Heart right ventricle (tissue), 16 donors: Measurements from ENCODE around the gene DAGLB. TPM values are rescaled to one million over a fixed set of nuclear protein-coding genes. Genes with fewer than 3 reads are reported as not detected.
"Not testable (repeated sequence)": the region's sequence is repeated elsewhere in the genome, so short reads cannot be mapped to it uniquely, and the experiment has no call there.

Experiments used
- ATAC-seq, 8 donors: fragments of 200-7000 bp; cut with Tn5 transposase; one replicate each; pipeline ENCODE4 v1.9.1; 2020; ENCODE audit warnings: mild to moderate bottlenecking in 8 of 8, moderate library complexity in 8 of 8, moderate number of reproducible peaks in 1 of 8
- DNase-seq, 2 donors: peaks; one replicate each; pipeline ENCODE4 v3.0.0-alpha.2; 2020
- H3K27ac ChIP-seq, 10 donors: fragments of 200-600 bp; sonication (generic) in 2 of 10; one replicate each; pipeline versions ENCODE4 v1.5.0 to v1.8.0; 2020 to 2022; ENCODE audit warnings: mild to moderate bottlenecking in 3 of 10
- H3K27me3 ChIP-seq, 7 donors: fragments of 200-600 bp; one replicate each; pipeline ENCODE4 v1.8.0; 2021 to 2022; ENCODE audit warnings: mild to moderate bottlenecking in 2 of 7
- H3K36me3 ChIP-seq, 9 donors: fragments of 200-600 bp; sonication (generic) in 1 of 9; one replicate each; pipeline versions ENCODE4 v1.5.0 to v1.8.0; 2020 to 2022; ENCODE audit warnings: mild to moderate bottlenecking in 2 of 9
- H3K4me1 ChIP-seq, 9 donors: fragments of 200-600 bp; sonication (generic) in 1 of 9; one replicate each; pipeline versions ENCODE4 v1.5.0 to v1.8.0; 2020 to 2022; ENCODE audit warnings: mild to moderate bottlenecking in 4 of 9
- H3K4me3 ChIP-seq, 10 donors: fragments of 200-600 bp; sonication (generic) in 2 of 10; one replicate each; pipeline versions ENCODE4 v1.5.0 to v1.8.0; 2020 to 2022; ENCODE audit warnings: mild to moderate bottlenecking in 7 of 10, moderate library complexity in 2 of 10
- H3K9me3 ChIP-seq, 11 donors: fragments of 200-600 bp in 10 of 11; sonication (generic) in 2 of 11; one replicate each; pipeline versions ENCODE4 v1.5.0 to v1.8.0; 2013 to 2022; ENCODE audit warnings: mild to moderate bottlenecking in 2 of 11, control low read depth in 1 of 11, moderate library complexity in 1 of 11
- CTCF ChIP-seq, 9 donors: fragments of 200-600 bp; sonication (generic) in 2 of 9; IDR thresholded peaks; one replicate each; pipeline versions ENCODE4 v1.5.0 to v1.8.0; 2021 to 2022; ENCODE audit warnings: antibody characterized with exemption in 9 of 9, mild to moderate bottlenecking in 5 of 9, moderate library complexity in 1 of 9
- WGBS, 2 donors: extraction: QIAGEN DNeasy Blood & Tissue Kit; methylation state at CpG; one replicate each; pipeline ENCODE4 v1.1.7; 2013; ENCODE audit warnings: inconsistent platforms in 1 of 2; 5-methylcytosine and 5-hydroxymethylcytosine counted together
- intact Hi-C, 10 donors: fragments of 100-400 bp; cut with DNase I; formaldehyde crosslinking; loops; one replicate each; pipeline versions ENCODE4 v1.11.1 to v1.14.2; 2022
- polyA plus RNA-seq, 2 donors: library from polyadenylated mRNA; stranded (reverse); fragments of 200-250 nt; gene quantifications; one replicate each; pipeline ENCODE4 v1.2.3, GENCODE V29; 2013
- total RNA-seq, 10 donors: library from RNA; stranded (reverse); fragmentation: NEBNext Ultra II Directional in 3 of 10; extraction: Animal tissue kit (Norgen Biotek cat#: 25700) in 3 of 10; gene quantifications; one replicate each; pipeline versions ENCODE4 v1.2.1 to v1.2.4, GENCODE V29; 2021 to 2023
- donor health status: Arrhythmogenic right ventricular cardiomyopathy.
- donor health status: ischemic (EF 13 %, LVEDD 7.1; RV severe dilation, severe dysfunction).
- donor health status: healthy with polysubstance abuse.
- donor health status: DM: no; HTN: yes; CAD: no.
- donor health status: DM: no; HTN: no; CAD: no.
- donor health status: ischemic (EF 25% LVEDD 6.9; RV normal size, moderate dysfunction).
- donor health status: ischemic (EF 25% LVEDD 5.7; RV mildly dilated, moderate dysfunction).
- donor health status: healthy.
- donor health status: DM: yes; HTN: yes; CAD: no.
- donor health status: Ischemic cardiomyopathy.
- donor health status: ischemic (EF 35%, LVEDD 5.7; RV mildly dilated, moderate dysfunction).
- donor health status: nonischemic (EF 11% LVEDD 7.7; RV severe dilation, severe dysfunction).
- donor health status: DM: yes; HTN: yes; CAD: no.
- donor health status: PGD.
- donor health status: ischemic (EF 29% LVEDD 5.4; RV normal size, mild dysfunction).
- donor health status: nonischemic (EF 23%, LVEDD 6.1; RV moderate dilation, normal function).

Gene DAGLB
- total and polyA plus RNA-seq, 12 donors, result 4.8 to 12.9 (median 6.3) TPM

- Histone ChIP-seq H3K9me3 (no peaks in the 10 kb centered on the region), H3K36me3 (no peaks in the 10 kb centered on the region), H3K27ac (no peak overlapping the region), H3K27me3 (no peaks in the 10 kb centered on the region), H3K4me3 (no peak overlapping the region), H3K4me1 (peaks cover 2 to 19% (median 9%) of the 10 kb centered on the region in 9 donors)
- intact Hi-C loops, result loop anchor here in 1 of 10 donors (2.0 kb wide), 1 partner anchor 20 kb away; no protein-coding TSS in a partner anchor
- no peak for DNase-seq
- WGBS, 2 donors, result 75 to 83% methylated on average over 6 of the region's 6 CpGs
- TF ChIP-seq CTCF (IDR thresholded peaks at IDR 0.05), result no peak
- ATAC-seq, result no peak
Observed at GRCh38 chr7:6451224-6451705, 3.5 kb upstream of the DAGLB start.

GRCh38 chr7:6450591-6450990 lies 2.8 kb upstream of the DAGLB start:
- H3K4me3 ChIP-seq, H3K36me3 ChIP-seq, DNase-seq, ATAC-seq, H3K9me3 ChIP-seq, H3K27me3 ChIP-seq, H3K27ac ChIP-seq: not testable (repeated sequence)
- intact Hi-C loops, result loop anchor here in 1 of 10 donors (2.0 kb wide), 1 partner anchor 20 kb away; no protein-coding TSS in a partner anchor
- 84 to 92% methylated on average over 9 of the region's 10 CpGs for WGBS, 2 donors
- peaks cover 2 to 23% (median 10%) of the 10 kb centered on the region in 9 donors for H3K4me1 ChIP-seq

GRCh38 chr7:6449884-6450283 lies 2.1 kb upstream of the DAGLB start:
- intact Hi-C loops, result loop anchor here in 1 of 10 donors (2.0 kb wide), 1 partner anchor 21 kb away; no protein-coding TSS in a partner anchor
- not testable (repeated sequence) for H3K27ac ChIP-seq, DNase-seq, ATAC-seq, H3K9me3 ChIP-seq, H3K27me3 ChIP-seq, H3K4me3 ChIP-seq
- peaks cover 0 to 12% (median 11%) of the 10 kb centered on the region in 9 donors for H3K36me3 ChIP-seq
- H3K4me1 ChIP-seq, result peaks cover 2 to 25% (median 15%) of the 10 kb centered on the region in 9 donors
- 87 to 92% methylated on average over 10 to 11 of the region's 11 CpGs for WGBS, 2 donors

- Histone ChIP-seq H3K27ac (peak overlapping the region in 5 of 10 donors; percentile 79 to 93 (median 84)), H3K4me3 (peak overlapping the region in 2 of 10 donors; percentile 87 to 99), H3K36me3 (peaks cover 0 to 20% (median 19%) of the 10 kb centered on the region in 9 donors), H3K9me3 (no peaks in the 10 kb centered on the region), H3K4me1 (peaks cover 2 to 31% (median 15%) of the 10 kb centered on the region in 9 donors), H3K27me3 (no peaks in the 10 kb centered on the region)
- no peak for TF ChIP-seq CTCF (IDR thresholded peaks at IDR 0.05)
- ATAC-seq, result no peak
- DNase-seq, result no peak
- intact Hi-C loops, result no loop called here
- WGBS, 2 donors, result 90 to 91% methylated on average over 16 of the region's 16 CpGs
Observed at GRCh38 chr7:6448943-6449543, 1.3 kb upstream of the DAGLB start.

GRCh38 chr7:6446838-6447580 lies 745 bp downstream of the DAGLB start:
- peak overlapping the region; percentile 64 to 100 (median 86) for H3K4me3 ChIP-seq
- no peaks in the 10 kb centered on the region for H3K27me3 ChIP-seq
- intact Hi-C loops, result no loop called here
- 14% methylated on average over 29 of the region's 29 CpGs for WGBS, 2 donors
- H3K36me3 ChIP-seq, result peaks cover 0 to 41% (median 27%) of the 10 kb centered on the region in 9 donors
- DNase-seq (peak; percentile 42 to 64), ATAC-seq (peak; percentile 11 to 54 (median 47))
- no peaks in the 10 kb centered on the region for H3K9me3 ChIP-seq
- peaks cover 2 to 45% (median 15%) of the 10 kb centered on the region in 9 donors for H3K4me1 ChIP-seq
- H3K27ac ChIP-seq, result peak overlapping the region; percentile 39 to 93 (median 85)
- no peak for TF ChIP-seq CTCF (IDR thresholded peaks at IDR 0.05)
